T-helper 9 cell (primary cell): Measurements from ENCODE around the gene GLUL.
"Not testable (repeated sequence)": the region's sequence is repeated elsewhere in the genome, so short reads cannot be mapped to it uniquely, and the experiment has no call there.

Experiments used
- DNase-seq: peaks from one replicate; pipeline ENCODE4 v3.0.0-alpha.2; 2020

GLUL gene

DNA sequence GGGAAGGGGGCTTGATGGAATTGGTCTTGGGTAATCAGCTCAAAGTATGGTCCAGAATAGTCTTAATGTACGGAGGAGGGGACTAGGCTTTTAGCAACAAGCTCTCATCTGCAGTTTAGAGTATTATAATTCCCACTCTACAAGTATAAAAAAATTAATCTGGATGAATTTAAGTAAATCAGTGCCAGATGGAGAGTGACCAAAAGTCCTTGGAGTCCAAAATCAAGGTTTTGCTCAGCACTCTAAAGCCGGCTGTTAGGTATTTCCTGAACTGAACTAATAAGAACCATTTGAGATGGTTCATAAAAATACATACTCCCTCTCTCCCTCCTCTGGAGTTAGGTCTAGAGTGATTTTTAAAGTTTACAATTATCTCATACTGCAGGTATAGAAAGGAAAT lies 23.7 kb downstream of the GLUL start:
- DNase-seq = no peak

DNA sequence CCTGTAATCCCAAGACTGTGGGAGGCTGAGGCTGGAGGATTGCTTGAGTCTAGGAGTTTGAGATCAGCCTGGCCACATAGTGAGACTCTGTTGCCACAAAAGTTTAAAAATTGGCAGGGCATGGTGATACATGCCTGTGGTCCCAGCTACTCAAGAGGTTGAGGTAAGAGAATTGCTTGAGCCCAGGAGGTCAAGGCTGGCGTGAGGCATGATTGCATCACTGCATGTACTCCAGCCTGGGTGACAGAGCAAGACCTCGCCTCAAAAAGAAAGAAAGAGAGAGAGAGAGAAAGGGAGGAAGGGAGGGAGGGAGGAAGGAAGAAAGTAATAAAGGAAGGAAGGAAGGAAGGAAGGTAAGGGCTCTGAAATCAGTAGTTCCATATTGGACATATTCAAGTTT lies 25.0 kb downstream of the GLUL start:
- DNase-seq = no peak

GRCh38 chr1:182359645-182360044 lies 31.9 kb downstream of the GLUL start:
- DNase-seq = no peak

DNA sequence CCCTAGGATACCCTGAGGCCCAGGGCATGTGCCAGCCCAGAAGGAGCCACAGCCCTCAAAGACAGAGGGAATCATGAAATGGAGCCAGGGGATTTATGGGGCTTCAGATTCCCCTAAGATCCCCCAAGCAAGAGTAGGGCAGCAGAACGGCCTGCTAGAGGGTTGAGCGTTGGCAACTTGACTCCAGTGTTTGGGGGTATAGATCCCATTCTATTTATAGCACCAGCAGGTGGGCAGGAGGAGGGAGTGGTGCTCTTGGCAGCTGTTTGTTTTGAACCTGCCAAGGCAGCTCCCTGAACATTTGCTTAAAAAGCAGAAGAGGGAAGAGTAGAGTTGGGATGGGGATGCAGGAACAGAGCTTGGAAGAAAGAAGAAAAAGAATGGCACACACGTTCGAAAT lies 33.7 kb downstream of the GLUL start:
- DNase-seq = no peak

DNA sequence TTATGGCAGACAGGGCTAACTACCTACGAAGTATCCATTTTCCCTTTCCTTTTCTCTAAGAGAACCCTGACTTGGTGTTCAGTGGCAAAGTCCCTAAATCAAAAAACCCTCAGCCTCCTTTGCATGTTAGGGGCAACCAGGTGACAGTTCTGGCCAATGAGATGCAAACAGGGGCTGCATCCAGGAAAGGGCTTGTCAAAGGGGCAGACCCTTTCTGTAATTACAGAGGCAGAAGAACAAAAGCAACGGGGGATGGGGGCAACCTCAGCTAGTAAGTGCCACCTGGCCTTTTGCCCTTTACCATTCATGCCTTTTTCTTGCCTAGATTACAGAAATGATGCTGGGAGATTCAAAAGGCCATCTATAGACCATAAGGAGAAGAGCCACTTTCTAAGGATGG lies 34.4 kb downstream of the GLUL start:
- no peak for DNase-seq

- DNase-seq = no peak
These were observed 35.9 kb downstream of the GLUL start for GRCh38 chr1:182355723-182356098.

GRCh38 chr1:182351790-182352364 lies 39.7 kb downstream of the GLUL start:
- DNase-seq = no peak

DNA sequence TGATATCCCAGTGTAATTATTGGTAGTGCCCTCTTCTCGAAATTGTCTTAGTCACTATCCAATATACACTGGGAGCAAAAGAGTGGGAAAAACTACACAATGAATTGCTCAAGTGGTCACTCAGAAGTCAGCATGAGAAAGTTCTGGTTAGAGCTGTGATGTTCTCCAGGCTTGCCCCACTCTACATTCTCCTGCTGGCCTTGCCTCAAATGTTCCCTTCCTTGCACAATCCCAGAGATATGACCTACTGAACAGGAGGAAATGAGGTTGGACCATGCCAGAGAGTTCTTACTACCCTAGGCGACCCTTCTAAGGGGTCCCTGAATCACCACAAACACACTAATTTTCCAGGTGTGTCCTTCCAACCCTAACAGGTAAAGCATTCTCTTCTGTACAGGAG lies 40.8 kb downstream of the GLUL start:
- DNase-seq = no peak

GRCh38 chr1:182348961-182349747 lies 42.4 kb downstream of the GLUL start:
- DNase-seq = no peak

DNA sequence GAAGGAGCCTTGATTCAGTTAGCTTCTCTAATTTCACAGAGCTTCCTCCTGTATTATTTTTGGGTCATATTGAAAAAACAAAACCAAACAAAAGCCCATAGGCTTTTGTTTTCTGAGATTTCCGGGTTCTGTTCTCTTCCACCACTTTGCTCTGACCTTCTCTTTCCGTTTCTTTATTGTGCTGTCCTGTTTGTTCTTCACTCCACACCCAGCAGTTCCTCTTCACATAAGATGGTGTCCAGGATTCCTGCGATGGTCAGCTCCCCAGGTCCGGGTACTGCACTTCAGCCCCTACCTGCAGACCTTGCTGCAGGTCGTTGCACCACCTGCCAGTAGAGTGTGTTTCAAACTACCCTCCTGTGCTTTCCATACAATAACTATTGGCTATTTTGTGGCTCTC lies 44.6 kb downstream of the GLUL start:
- no peak for DNase-seq

GRCh38 chr1:182340233-182341058 lies 51.1 kb downstream of the GLUL start:
- DNase-seq = no peak

DNA sequence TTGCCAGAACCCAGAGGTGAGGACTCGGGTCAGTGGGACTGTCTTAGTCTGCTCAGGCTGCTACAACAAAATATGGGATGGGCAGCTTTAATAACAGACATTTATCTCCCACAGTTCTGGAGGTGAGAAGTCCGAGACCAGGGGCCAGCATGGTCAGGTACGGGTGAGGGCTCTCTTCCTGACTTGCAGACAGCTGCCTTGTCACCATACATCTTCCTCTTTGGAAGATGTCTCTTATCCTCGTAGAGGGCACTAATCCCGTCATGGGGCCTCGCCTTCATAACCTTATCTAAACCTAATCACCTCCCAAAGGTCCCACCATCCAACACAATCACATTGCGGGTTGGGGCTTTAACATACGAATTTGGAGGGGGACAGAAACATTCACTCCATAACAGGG lies 51.9 kb downstream of the GLUL start:
- no peak for DNase-seq

DNA sequence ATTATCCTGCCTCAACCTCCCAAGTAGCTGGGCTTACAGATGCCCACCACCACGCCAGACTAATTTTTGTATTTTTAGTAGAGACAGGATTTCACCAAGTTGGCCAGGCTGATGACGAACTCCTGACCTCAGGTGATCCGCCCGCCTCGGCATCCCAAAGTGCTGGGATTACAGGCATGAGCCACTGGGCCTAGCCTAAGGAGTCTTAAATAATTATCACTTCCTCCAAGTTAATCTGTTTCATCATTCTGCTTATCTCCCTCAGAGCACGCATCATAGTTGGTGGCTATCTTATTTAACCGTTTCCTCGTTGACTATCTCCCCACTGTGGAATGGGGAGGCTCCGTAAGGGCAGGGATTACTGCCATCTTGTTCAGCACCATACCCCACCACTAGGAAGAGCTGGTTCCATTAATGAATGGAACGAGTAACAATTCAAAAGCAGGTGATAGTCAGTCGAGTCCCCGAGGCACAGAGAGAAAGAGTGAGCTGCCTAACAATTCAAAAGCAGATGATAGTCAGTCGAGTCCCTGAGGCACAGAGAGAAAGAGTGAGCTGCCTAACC lies 52.7 kb downstream of the GLUL start:
- no peak for DNase-seq

DNA sequence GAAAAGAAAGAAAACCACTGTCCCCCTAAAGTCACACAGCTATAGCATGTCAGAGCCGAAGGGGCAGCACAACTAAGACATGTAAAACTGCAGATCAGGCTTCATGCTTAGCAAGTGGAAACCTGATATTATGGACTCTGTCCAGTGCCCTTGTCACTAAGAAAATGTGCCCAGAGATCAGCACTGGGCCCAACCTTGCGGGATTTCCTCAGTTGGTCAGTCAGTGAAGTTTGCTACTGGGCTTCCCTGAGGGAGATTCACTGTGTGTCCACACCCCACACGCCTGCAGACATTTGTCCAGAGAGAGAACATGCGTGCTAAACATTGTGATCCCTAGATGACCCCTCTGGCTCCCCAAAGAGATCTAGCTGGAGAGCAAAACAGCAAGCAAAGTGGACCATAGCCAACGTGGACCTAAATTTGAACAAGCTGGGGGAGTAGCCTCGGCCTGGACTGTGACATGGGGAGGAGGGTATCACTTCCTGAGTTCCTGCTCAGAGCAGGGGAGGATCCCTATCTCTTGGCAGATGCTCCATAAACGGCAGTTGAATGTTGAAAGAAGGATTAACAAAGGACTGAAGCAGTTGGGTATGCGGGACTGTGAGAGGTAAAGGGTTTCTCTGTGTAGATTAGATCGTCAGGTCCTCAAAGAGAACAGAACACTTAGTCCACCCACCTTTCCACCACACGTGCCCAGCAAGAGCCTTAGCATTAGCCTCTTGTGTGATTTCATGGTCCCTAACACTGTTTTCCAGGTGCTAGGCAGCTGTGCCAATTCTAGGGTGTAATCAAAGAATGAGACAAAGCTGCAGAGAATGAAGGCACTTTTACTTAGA lies 53.6 kb downstream of the GLUL start:
- no peak for DNase-seq

DNA sequence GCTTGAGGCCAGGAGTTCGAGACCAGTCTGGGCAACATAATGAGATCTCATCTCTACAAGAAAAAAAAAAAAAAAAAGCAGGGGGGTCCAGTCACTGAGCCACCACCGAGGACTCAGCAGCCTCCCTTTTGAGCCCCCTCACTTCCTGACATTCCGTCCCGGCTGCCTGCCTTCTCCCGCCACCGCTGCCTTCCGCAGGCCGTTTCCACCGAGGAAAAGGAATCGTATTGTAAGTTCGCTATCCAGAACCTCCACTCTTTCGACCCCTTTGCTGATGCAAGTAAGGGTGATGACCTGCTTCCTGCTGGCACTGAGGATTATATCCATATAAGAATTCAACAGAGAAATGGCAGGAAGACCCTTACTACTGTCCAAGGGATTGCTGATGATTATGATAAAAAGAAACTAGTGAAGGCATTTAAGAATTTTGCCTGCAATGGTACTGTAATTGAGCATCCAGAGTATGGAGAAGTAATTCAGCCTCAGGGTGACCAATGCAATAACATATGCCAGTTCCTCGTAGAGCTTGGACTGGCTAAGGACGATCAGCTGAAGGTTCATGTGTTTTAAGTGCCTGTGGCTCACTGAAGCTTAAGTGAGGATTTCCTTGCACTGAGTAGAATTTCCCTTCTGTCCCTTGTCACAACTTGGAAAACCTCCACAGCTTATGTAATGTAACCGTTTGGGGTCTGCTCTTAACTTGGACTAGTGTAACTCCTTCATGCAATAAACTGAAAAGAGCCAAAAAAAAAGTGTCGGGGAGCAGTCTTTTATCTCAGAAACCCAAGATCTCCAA lies 55.6 kb downstream of the GLUL start:
- no peak for DNase-seq

GRCh38 chr1:182333071-182333571 lies 58.5 kb downstream of the GLUL start:
- DNase-seq = not testable (repeated sequence)

DNA sequence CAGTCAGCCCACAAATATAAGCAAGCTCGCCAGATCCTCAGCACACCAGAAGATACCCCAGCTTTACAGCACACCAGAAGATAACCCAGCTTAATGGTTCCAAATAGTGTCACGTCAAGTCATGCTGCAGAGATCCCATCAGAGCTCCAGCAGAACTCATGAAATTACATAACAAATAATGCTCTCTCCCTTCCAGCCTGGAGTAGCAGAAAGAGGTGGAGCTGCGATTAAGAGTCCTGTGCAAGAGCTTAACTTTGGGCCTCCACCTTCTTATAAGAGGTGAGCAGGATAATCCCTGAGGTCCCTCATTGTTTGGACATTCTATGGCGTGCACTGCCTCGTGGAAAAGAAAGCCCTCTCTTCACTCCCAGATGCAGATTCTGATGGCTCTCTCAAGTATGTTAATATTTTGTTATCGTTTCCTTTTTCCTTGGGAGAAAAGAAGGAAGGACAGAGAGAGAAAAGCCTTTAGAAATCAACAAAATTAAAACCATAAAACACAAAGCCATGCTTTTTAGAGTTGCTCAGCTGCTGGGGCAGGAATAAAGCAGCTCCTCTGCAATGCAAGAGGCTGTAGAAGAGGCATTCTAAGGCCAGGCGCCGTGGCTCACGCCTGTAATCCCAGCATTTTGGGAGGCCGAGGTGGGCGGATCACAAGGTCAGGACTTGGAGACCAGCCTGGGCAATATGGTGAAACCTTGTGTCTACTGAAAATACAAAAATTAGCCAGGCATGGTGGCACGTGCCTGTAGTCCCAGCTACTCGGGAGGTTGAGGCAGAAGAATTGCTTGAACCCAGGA lies 59.1 kb downstream of the GLUL start:
- DNase-seq = no peak
